NCI-H2081 (cell line): ENCODE results near the gene NDUFA7.
"Not testable (repeated sequence)": the region's sequence is repeated elsewhere in the genome, so short reads cannot be mapped to it uniquely, and the experiment has no call there.

ENCODE experiments used
- DNase-seq, 2 experiments: peaks; one replicate each; lab custom pipeline; 2025; lab: John Stamatoyannopoulos, UW

Gene NDUFA7

DNA sequence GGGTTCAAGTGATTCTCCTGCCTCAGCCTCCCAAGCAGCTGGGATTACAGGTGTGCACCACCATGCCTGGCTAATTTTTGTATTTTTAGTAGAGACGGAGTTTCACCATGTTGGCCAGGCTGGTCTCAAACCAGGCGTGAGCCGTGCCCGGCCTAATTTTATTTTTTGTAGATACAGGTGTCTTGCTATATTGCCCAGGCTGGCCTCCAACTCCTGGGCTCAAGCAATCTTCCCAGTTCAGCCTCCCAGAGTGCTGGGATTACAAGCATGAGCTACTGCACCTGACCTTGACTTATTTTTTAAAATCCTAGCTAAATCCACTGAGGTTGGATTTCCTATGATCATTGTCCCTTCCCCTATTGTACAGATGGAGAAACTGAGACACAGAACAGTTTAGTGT, 20.3 kb upstream of the NDUFA7 start:
- DNase-seq = not testable (repeated sequence)

DNA sequence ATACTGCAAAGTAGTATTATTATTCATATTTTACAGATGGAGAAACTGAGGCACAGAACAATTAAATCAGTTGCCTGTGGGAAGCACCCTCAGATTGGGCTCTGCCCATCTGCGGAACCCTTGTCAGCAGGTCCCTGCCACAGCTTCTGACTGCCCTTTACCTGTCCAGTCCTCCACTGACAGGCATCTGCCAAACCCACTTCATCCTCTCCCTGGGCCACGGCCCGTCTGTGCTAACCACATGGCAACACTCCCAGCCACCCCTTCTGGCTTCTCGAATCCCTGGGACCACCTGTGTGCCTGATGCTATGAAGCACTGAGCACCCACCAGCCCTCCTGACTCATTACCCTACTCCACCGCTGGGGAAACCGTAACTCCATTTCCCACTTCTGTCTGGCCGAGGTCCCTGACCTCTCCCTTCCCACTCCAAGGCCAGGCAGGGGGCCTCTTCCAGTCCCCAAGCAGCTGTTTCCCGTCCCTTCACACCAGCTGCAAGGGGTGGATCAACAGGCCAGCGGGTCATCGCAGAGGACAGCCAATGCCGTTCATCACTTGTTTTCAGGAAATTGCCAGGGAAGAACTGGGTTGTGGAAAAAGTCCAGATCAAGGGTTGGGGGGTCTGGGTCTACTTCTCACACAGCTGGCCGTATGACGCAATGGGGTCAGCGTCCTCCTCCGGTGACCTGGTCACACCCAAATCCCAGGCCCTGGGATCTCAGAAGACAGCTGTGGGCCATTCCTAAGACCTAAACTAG, 19.3 kb upstream of the NDUFA7 start:
- no peak for DNase-seq

DNA sequence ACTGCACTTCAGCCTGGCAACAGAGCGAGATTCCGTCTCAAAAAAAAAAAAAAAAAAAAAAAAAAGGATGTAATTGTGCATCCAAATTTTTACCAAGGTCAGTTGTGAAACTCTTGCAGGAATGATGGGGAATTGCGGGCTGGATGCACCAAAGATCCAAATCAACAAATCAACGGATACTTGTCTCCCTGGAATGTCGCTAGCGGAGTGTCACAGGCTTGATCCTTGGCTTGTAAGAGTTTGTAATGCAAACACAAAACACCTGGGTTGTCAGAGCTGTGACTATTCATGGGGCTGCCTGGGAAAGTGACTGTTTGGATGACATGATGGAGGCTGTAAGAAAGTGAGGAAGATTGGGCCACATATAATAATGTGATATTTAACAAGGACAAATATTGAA, 17.7 kb upstream of the NDUFA7 start:
- DNase-seq = no peak

DNA sequence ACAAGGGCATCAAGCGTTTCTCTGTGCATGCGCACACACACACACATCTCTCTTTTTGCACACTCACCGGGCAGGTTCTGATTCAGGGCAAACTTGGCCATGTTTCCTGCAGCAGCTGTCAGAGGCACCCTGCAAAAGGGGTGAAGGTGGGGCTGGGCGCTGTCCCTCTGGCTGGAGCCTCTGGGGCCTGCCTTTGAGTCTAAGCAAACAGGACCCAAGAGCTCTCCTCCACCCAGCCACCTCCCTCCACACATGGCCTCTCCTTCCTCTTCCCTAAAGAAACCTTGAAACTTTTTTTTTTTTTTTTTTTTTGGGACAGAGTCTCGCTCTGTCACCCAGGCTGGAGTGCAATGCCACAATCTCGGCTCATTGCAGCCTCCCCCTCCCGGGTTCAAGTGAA, 16.6 kb upstream of the NDUFA7 start:
- no peak for DNase-seq

DNA sequence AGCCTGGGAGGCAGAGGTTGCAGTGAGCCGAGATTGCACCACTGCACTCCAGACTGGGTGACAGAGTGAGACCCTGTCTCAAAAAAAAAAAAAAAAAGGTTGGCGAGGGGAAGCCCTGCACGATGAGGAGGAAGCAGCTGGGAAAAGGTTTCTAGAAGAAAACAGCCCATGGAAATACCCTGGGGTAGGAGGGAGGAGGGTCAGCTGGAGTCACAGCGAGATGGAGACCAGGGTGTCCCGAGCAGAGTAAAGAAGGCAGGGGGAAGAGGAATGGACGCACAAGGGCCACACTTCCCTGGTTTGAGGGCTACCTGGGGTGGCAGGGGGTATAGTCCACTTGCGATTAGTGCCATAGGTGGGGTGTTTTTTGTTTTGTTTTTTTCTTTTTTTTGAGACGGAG, 15.5 kb upstream of the NDUFA7 start:
- DNase-seq = no peak

DNA sequence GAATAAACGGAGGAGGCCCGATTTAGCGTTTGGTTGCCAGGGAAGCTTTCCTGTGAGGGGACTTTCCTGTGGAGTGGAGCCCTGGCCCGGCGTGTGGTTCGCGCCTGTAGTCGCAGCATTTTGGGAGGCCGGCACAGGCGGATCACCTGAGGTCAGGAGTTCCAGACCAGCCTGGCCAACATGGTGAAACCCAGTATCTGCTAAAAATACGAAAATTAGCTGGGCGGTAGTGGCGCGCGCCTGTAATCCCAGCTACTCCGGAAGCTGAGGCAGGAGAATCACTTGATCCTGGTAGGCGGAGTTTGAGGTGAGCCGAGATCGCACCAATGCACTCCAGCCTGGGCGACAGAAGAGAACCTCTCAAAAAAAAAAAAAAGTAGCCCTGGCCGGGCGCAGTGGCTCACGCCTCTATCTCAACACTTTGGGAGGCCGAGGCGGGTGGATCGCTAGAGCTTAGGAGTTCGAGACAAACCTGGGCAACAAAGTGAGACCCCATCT, 14.9 kb upstream of the NDUFA7 start:
- no peak for DNase-seq

DNA sequence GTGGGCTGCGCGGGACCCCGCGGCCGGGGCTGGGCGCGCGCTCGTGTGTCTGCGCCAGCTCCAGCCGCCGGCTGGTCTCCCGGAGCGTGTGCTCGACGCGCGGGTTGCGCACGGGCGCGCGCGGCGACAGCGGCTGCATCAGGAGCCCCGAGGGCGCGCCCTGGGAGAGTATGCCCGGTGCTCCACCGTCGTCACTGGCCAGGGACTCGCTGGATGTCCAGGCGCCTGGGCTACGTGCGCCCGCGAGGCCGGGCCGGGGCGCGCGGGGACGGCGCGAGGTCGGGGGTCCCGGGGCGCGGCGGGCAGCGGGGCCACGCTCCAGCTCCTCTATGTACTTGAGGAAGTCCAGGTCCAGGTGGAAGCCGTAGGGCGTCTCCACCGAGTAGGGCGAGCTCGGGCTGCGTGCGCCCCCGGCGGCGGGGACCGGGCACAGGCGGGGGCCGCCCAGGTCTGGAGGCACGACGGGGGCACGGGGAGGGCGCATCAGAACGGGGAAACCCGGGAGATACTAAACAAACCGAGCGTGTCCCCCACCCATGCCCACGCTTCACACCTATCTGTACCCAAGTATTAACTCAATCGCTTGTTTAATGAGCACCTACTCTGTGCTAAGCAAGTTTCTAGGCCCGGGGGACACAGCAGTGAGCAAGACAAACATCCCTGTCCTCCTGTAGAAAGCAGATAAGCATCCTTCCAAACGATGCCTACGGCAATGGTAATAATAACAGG, 14.3 kb upstream of the NDUFA7 start:
- DNase-seq = no peak

DNA sequence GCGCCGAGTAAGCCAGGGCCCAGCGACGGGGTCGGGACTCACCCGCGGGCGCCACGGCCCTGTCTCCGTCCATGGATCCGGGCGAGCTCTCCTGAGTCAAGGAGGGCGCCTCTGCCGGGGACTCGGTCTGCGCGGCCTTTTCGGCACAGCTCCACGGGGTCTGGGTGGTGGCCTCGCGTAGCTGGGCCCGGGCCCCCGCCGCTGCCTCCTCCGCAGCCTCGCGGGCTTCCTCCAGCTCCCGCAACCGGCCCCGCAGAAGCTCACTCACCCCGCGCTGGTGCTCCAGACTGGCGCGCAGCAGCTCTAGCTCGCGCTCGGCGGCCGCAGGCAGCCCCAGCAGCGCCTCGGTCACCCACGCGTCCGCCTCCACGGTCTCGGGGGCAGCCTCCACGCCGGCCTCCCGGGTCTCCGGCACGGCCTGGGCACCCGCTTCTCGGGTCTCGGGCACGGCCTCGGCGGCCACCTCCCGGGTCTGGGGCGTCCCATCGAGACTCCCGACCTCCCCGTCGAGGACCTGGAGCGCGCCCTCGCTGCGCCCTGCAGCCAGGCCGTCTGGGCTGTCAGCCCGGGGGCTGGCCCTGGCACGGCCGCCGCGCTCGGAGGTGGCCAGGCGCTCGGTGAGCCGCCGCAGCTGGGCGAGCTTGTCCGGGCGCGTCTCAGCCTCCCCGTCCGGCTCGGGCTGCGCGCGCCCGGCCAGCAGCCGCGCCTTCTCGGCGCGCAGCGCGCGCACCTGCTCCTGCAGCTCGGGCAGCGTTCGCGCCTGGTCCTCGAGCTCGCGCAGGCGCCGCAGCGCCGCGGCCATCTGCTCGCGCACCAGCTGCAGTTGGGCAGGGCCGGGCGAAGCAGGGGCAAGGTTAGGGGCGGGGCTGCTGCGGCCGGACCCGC, 13.5 kb upstream of the NDUFA7 start:
- peak; percentile 50 to 70 for DNase-seq

DNA sequence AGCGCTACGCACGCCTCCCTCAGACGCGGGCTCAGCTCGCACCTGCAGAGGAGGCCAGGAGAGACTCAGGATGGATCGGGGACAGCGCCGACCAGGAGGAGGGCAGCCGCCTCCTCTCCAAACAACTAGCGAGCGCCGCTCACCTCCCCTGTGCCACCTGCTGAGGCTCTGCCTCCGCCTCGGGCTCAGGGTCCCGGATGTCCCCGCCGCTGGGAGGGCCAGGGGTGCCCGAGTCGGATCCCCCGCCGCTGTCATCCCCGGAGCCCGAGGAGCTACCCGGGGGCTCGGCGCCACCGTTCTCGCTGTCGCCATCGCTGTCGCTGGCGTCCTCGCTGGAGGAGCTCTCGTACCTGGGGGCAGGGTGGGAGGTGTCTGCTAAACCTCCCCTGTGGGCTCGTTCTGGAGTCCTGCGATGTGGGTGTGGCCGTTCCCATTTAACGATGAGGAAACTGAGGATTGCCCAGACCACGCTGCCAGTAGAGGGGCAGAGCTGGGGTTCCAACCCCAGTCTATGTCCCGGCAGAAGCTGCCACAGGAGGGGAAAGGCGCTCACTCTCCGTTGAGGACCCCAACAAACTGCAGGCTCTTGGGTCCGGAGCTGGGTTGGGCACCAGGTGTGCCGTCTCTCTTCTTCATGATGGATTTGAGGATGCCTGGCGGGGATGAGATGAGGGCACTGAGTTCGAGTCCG, 12.7 kb upstream of the NDUFA7 start:
- DNase-seq = no peak

DNA sequence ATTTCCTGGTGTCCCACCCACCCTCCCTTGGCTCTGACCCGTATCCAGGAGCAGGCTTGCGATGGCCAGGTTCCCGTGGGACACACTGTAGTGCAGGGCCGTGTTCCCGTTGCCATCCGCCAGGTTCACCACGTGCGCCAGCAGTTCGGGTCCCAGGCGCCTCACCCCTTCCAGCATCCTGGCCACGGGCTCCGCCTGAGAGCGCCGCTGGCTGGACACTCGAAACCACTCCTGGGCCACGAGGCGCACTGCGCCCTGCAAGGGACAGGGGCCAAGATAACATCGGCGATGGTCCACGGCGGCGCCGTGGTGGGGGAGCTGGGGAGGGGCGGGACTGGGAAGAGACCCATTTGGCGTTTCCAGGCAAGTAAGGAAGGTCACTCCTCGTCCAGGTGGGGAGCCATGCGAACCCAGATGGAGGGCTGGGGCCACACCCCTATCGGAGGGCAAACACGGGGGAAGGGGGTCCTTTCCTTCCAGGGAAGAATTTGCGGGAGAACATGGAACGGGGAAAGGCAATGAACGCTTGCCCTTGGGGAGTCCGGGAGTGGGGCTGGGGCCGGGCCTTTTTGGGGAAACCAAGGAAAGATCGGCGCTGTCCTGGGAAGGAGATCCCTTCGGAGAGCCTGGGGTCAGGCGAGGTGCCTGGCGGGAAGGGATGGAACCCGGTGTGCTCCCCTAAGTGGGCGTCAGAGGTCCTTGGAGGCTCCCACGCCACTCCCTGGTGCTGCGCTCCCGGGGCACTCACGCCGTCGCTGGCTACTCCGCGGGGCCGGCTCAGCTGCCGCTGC, 12.0 kb upstream of the NDUFA7 start:
- no peak for DNase-seq

DNA sequence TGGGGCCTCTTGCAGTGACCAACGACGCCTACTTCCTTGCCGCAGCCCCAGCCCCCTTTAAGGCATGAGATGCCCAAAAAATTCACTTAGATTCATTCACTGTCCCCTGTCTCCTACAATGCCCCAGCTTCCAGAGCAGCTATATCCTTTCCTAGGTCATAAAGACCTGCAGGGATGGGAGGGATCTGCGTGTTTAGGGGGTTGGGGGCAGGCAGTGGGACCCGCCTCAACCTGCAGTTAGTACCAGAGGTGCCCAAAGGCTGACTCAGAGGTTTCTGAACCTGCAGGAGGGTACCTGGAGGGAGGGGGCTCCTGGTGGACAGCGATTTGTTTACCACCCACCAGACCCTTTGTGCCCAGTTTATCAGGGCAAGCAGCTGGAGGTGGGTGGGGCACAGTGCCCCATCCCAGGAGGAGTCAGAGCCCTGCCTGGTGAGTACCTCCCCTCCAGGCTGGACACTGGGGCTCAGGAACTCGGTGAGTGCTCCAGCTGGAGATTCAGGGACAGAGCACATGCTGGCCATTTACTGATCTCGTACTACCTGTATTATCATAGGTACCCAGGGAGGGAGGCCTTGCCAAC, 10.2 kb upstream of the NDUFA7 start:
- no peak for DNase-seq

DNA sequence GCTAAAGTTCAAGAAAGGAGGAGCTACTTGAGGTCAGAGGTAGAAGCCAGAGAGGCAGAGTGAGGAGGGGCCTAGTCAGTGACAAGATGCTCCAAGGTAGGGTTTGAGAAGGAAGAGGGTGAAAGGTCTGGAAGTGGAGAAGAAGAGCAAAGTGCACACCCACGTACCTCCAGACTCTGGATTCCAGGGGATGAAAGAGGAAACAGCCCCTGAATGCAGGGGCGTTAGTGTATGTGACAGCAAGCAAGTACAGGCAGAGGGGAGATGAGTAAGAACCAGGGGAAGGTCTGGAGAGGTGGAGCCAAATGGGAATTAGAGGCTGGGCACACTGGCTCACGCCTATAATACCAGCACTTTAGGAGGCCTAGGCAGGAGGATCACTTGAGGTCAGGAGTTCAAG, 8.8 kb upstream of the NDUFA7 start:
- no peak for DNase-seq

DNA sequence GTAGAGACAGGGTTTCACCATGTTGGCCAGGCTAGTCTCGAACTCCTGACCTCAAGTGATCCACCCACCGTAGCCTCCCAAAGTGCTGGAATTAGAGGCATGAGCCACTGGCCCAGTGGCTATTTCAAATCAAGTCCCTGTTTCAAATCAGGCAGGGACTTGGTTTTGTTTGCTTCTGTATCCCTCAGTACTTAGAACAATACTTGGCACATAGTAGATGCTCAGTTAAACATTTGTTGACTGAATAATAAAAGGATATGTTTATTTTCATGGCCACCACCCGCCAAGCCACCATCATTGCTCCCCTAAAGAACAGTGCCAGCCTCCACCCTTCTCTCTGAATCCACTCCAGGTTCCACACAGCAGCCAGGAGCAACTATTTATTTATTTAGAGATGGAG, 4.3 kb upstream of the NDUFA7 start:
- DNase-seq = no peak

DNA sequence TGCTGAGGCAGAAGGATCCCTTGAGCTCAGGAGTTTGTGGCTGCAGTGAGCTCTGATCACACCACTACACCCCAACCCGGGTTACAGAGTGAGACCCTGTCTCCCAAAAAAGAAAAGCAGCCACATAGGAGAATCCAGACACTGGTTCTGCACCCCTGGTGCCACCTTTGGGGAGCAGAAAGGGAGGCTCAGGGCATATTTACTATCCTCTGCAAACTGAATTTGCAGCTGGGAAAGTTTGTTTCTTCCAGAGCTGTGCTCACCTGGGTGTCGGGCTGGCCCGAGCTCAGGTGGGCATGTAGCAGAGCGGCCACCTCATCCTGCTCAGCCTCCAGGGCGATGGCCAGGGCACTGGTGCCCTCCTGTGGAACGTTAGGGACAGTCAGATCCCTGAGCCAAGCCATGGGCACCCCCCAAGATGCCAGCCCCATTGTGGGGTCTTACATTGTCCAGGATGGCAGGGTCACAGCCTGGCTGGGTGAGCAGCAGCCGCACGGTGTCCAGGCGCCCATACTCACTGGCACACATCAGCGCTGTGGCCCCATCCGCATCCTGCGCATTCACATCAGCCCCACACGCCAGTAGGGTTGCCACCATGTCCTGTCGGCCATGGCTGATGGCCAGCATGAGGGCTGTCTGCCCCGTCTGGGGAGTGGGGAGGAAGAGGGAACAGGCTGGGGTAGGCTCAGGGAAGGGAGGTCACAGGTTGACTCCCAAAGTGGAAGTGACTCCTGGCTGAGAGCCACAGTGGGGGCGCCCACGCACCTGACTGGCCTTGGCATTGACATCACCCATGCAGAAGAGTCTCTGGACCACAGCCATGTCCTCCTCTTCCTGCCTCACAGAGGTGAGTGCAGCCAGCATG, 3.2 kb upstream of the NDUFA7 start:
- no peak for DNase-seq

DNA sequence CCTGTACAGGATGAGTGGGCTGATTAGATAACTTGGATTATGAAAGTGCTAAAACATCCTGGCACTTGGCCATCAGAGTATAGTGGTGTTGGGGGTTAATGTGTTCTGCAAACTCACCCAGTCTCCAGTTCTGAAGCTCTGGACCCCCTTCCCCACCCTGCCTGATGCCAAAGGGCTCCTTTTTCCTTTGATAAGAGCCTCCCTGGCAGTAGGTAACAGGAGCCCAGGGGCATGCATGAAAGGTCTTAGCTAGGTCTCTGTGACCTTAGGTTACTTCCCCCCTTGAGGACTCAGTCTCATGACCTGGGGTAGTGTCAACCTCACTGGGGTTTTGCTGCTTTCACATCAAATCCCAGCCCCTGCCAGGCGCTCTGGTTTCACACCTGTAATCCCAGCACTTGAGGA, 2.6 kb upstream of the NDUFA7 start:
- DNase-seq = no peak

DNA sequence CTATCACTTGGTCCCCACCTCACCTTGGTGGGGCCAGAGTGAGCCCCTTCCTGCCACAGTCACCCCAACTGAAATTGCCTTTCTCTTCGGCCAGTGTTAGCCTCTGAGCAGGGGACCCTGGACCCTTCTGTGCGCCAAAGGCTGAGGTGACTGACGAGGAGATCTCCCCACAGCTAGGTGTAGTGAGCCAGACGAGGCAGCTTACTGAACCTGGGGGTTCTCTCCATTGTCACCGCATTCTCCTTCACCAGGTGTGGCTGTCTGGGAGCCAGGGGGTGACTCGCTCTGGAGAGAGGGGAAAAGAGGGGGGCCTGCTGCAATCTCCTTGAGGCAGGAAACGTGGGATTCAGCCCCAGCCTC, 1.4 kb upstream of the NDUFA7 start:
- no peak for DNase-seq

DNA sequence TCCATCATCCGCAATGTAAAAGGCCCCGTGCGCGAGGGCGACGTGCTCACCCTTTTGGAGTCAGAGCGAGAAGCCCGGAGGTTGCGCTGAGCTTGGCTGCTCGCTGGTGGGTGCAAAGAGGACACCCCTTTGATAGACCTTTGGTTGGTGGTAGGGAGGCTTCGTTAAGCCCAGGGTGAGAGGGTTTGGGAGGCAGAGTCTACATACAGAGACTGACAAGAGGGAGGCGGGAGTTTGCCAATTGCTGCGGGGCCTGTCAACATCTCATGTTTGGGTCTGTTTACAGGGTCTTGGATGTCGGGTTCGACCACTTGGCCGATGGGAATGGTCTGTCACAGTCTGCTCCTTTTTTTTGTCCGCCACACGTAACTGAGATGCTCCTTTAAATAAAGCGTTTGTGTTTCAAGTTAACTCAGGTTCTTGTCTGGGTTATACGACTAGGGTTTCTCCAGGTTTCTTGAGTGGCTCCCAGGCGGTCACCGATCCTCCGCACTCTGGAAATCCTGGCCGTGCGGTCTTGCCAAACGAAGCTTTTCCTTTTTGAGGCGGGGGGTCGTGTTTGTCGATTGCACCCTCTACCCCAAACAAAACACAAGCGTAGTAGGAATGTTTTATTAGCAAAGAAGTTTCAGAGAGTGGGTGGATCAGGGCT, 937 bp upstream of the NDUFA7 start:
- DNase-seq = no peak

DNA sequence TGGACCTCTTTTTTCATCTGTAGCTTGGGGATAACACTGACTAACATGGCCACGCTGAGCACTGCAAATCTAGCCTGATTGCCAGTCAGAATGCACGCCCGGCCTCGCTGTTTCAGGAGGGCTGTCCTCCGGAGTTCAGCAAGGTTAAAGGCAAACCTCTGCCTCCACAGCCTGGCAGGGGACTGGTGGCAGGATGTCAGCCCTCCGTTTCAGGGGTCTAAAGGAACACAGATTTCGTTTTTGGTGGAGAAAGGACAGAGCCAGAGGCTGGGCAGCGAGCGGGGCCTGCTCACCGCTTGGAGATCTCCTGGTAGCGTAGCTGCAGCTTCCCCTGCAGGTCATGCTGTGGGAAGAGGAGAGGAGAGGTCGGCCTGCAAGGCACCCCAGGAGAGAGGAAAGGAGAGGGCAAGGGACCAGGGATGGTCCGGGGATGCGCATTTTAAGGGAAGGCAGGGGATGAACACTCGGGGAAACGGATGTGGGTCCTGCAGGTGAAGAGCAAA, 560 bp downstream of the NDUFA7 start:
- no peak for DNase-seq
